DND-41 (cell line): ENCODE measurements around the gene PCIF1.
"Not testable (repeated sequence)": the region's sequence is repeated elsewhere in the genome, so short reads cannot be mapped to it uniquely, and the experiment has no call there.

Experiments used
- ATAC-seq: fragments of 200-7000 bp; cut with Tn5 transposase; 3 replicates; pipeline ENCODE4 v1.9.1; 2021; ENCODE audit warnings: low read depth; ENCODE audit not compliant: insufficient read depth
- DNase-seq: peaks from one replicate; pipeline ENCODE4 v3.0.0-alpha.2; 2020
- H2AFZ ChIP-seq: 2 replicates; pipeline ENCODE4 v1.6.0; 2012; ENCODE audit warnings: low read depth, low read length
- H3K27ac ChIP-seq: 2 replicates; pipeline ENCODE4 v1.5.1; 2012; ENCODE audit warnings: low read length, inconsistent platforms
- H3K27me3 ChIP-seq: fragments of 200-600 bp; sonication (generic); 2 replicates; pipeline ENCODE4 v1.6.0; 2012; ENCODE audit warnings: low read length, mild to moderate bottlenecking, inconsistent platforms; ENCODE audit not compliant: insufficient read depth, poor library complexity
- H3K36me3 ChIP-seq: 2 replicates; pipeline ENCODE4 v1.5.1; 2012; ENCODE audit warnings: low read length, inconsistent platforms; ENCODE audit not compliant: insufficient read depth
- H3K4me1 ChIP-seq: 2 replicates; pipeline ENCODE4 v1.5.1; 2012; ENCODE audit warnings: mild to moderate bottlenecking, low read length; ENCODE audit not compliant: insufficient read depth
- H3K4me2 ChIP-seq: 2 replicates; pipeline ENCODE4 v1.6.0; 2012; ENCODE audit warnings: mild to moderate bottlenecking, moderate library complexity, low read length, inconsistent platforms; ENCODE audit not compliant: insufficient read depth
- H3K4me3 ChIP-seq, 2 experiments: fragments of 200-600 bp in 1 of 2; shearing (Covaris generic) in 1 of 2; 2 replicates each; pipeline ENCODE4 v1.5.1; 2012 to 2016; ENCODE audit warnings: inconsistent platforms in 2 of 2, low read length in 2 of 2, mild to moderate bottlenecking in 2 of 2, low read depth in 1 of 2, moderate library complexity in 1 of 2
- H3K79me2 ChIP-seq: 2 replicates; pipeline ENCODE4 v1.6.0; 2012; ENCODE audit warnings: low read length, inconsistent platforms; ENCODE audit not compliant: insufficient read depth
- H3K9ac ChIP-seq: 2 replicates; pipeline ENCODE4 v1.6.0; 2012; ENCODE audit warnings: low read depth, mild to moderate bottlenecking, inconsistent platforms, low read length, moderate library complexity
- H3K9me3 ChIP-seq: 2 replicates; pipeline ENCODE4 v1.5.1; 2012; ENCODE audit warnings: low read length, moderate library complexity, mild to moderate bottlenecking, inconsistent platforms; ENCODE audit not compliant: insufficient read depth, severe bottlenecking
- H4K20me1 ChIP-seq: 2 replicates; pipeline ENCODE4 v1.6.0; 2012; ENCODE audit warnings: low read length; ENCODE audit not compliant: insufficient read depth
- CTCF ChIP-seq: IDR thresholded peaks from 2 replicates; pipeline ENCODE4 v1.5.1; 2012; ENCODE audit warnings: borderline replicate concordance, low read length, moderate library complexity, mild to moderate bottlenecking; ENCODE audit not compliant: poor library complexity, severe bottlenecking; ENCODE audit errors: extremely low read depth
- EZH2 ChIP-seq: IDR thresholded peaks from 3 replicates; pipeline ENCODE4 v1.6.1; 2012; ENCODE audit warnings: borderline replicate concordance, low read depth, mild to moderate bottlenecking, moderate library complexity, low read length, inconsistent platforms; ENCODE audit not compliant: severe bottlenecking

Gene PCIF1

GRCh38 chr20:45927071-45927878 is 7.2 kb upstream of the PCIF1 start:
- Histone ChIP-seq H3K79me2 (no peaks in the 10 kb centered on the region), H3K27ac (no peak overlapping the region), H4K20me1 (no peaks in the 10 kb centered on the region), H3K27me3 (no peaks in the 10 kb centered on the region), H3K4me3 (no peak overlapping the region), H3K4me2 (no peak overlapping the region), H3K4me1 (no peaks in the 10 kb centered on the region), H3K36me3 (no peaks in the 10 kb centered on the region), H2AFZ (no peak overlapping the region), H3K9me3 (no peaks in the 10 kb centered on the region), H3K9ac (no peak overlapping the region)
- DNase-seq (no peak), ATAC-seq (peak; percentile 18; the same call in 1 of the 3 replicates)
- TF ChIP-seq EZH2 (no peak), CTCF (no peak)

- ATAC-seq, H2AFZ ChIP-seq, H3K4me3 ChIP-seq, H3K27ac ChIP-seq, DNase-seq, H3K9ac ChIP-seq, H3K9me3 ChIP-seq, H3K36me3 ChIP-seq, H3K4me2 ChIP-seq, H3K27me3 ChIP-seq: not testable (repeated sequence)
- H3K4me1 ChIP-seq, result peaks cover 25% of the 10 kb centered on the region
- H3K79me2 ChIP-seq, result peaks cover 37% of the 10 kb centered on the region
- peaks cover 15% of the 10 kb centered on the region; the same call in 1 of the 2 replicates for H4K20me1 ChIP-seq
These were observed 2.8 kb upstream of the PCIF1 start for GRCh38 chr20:45931680-45932079.

- H3K79me2 ChIP-seq, result peaks cover 54% of the 10 kb centered on the region
- ATAC-seq, result peak; percentile 51
- TF ChIP-seq CTCF (peak; percentile 65), EZH2 (no peak)
- no peaks in the 10 kb centered on the region for H3K9me3 ChIP-seq
- H3K4me2 ChIP-seq, result peak overlapping the region; percentile 77
- H3K27ac ChIP-seq, result peak overlapping the region; percentile 99
- H3K4me1 ChIP-seq, result peaks cover 27% of the 10 kb centered on the region
- no peaks in the 10 kb centered on the region for H3K27me3 ChIP-seq
- peak overlapping the region; percentile 100 for H3K9ac ChIP-seq
- H3K36me3 ChIP-seq, result peaks cover 23% of the 10 kb centered on the region
- H2AFZ ChIP-seq, result peak overlapping the region; percentile 99
- peak; percentile 84 for DNase-seq
- H4K20me1 ChIP-seq, result peaks cover 25% of the 10 kb centered on the region
- peak overlapping the region; percentile 90 to 97 for H3K4me3 ChIP-seq
These were observed 1.0 kb upstream of the PCIF1 start for GRCh38 chr20:45933266-45934045.

- Histone ChIP-seq H3K27ac (peak overlapping the region; percentile 99), H3K4me2 (peak overlapping the region; percentile 77), H3K4me3 (peak overlapping the region; percentile 90 to 97), H3K4me1 (peaks cover 27% of the 10 kb centered on the region), H3K9ac (peak overlapping the region; percentile 100), H2AFZ (peak overlapping the region; percentile 99), H3K36me3 (peaks cover 29% of the 10 kb centered on the region), H3K9me3 (no peaks in the 10 kb centered on the region), H3K79me2 (peaks cover 56% of the 10 kb centered on the region), H4K20me1 (peaks cover 32% of the 10 kb centered on the region), H3K27me3 (no peaks in the 10 kb centered on the region)
- ATAC-seq (peak; percentile 46), DNase-seq (no peak)
- no peak for TF ChIP-seq EZH2
- no peak for TF ChIP-seq CTCF
These were observed 367 bp upstream of the PCIF1 start for GRCh38 chr20:45934046-45934585.
